ENCODE data around the gene OTULIN.

The OTULIN gene

GRCh38 chr5:14669415-14669814, 4.9 kb downstream of the OTULIN start:
- DNase-seq = no peak

DNA sequence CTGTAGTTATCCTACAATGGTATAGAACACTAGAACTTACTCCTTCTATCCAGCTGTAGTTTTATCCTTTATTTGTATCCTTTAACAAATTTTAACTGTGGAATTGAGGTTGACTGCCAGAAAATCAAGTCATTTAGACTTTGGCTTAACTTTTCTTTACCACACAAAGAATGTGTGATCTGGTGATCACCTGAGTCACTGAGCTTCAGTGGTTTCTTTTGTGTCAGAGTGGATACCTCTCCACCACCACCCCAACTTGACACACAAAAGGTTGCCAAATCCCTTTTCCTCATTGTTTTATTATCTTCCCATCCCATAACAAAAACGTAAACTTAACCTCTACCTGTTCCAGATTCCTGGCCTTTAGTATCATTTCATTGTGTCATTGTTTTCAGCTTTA, 5.5 kb downstream of the OTULIN start:
- DNase-seq = no peak

DNA sequence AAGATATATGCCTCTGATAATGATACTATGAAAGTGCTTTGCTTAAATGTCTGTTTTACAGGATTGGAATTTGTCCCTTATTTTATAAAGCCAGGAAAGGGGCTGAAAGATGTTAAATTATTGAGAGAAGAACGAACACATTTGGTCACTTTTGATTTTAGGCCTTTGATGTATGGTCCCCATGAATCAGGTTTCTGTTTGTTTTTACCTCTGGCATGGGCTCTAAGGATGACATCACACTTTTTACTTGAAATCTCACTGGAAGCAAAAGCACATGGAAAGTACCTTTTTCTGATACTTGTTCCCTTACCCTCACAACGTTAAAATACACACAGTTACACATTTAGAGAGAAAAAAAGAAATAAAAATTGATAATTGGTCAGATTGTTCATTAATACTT, 6.9 kb downstream of the OTULIN start:
- DNase-seq = no peak

GRCh38 chr5:14672082-14672481, 7.6 kb downstream of the OTULIN start:
- DNase-seq = no peak

- DNase-seq = no peak
These were observed 8.2 kb downstream of the OTULIN start for GRCh38 chr5:14672484-14673394.

- no peak for DNase-seq
These were observed 8.9 kb downstream of the OTULIN start for GRCh38 chr5:14673443-14673842.

DNA sequence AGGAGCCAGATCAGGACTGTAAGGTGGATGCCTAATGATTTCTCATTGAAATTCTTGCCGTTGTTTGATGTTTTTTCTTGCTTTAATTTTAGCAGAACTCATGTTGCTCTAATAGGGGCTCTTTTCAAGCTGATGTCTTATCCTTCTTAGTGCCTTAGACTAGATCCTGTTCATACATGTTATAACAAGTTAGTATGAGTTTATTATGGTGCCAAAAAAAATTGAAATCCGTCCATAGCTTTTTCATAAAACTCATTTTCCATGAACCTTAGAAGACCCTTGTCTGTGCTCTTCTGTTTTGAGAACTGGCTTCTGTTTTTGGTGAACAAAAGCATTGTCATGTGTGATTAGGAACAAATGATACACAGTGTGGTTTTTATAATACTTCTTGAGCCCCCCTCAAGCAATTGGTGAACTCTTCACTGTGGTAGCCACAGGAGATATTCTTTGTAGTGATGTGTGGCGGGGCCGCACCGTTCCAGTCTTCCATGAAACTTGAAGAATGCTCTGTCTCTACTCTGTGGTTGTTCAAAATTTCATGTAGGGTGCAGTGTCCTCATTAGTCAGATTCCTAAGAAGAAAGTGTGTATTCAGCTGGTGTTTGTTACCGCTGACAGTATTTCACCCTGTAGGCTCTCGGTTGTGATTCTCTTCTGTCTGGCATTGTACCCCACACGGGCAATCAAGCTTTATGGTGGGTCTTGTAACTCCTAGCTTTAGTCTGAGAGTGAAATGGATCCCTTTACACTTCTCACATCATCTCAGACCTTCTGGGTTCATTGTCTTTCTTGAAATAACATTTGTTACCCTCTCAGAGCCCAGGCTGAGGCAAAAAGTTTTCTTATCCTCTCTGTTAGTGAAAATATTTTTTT, 10.7 kb downstream of the OTULIN start:
- DNase-seq = no peak

DNA sequence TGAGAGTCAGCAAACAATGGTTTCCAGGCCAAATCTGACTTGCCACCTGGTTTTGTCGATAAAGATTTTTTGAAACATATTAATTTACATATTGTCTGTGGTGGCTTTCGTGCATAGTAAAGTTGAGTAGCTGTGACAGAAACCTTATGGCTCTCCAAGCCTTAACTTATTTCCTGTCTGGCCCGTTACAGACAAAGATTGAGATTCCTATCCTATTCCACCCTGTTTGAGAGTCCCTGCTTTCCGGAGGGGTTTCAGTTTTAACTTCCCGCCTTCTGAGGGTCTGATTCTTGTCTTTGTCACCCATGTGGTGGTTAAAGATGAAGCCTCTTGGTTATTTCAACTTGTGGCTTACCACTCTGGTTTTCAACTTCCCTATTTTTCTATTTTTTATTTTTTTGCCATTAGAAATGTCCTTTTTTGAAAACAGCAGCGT, 11.4 kb downstream of the OTULIN start:
- no peak for DNase-seq

GRCh38 chr5:14676320-14676719, 11.8 kb downstream of the OTULIN start:
- no peak for DNase-seq

- no peak for DNase-seq
These were observed 14.3 kb downstream of the OTULIN start for GRCh38 chr5:14678773-14679334.

- DNase-seq = no peak
These were observed 15.1 kb downstream of the OTULIN start for GRCh38 chr5:14679595-14679994.

- no peak for DNase-seq
These were observed 16.8 kb downstream of the OTULIN start for GRCh38 chr5:14681236-14681752.

DNA sequence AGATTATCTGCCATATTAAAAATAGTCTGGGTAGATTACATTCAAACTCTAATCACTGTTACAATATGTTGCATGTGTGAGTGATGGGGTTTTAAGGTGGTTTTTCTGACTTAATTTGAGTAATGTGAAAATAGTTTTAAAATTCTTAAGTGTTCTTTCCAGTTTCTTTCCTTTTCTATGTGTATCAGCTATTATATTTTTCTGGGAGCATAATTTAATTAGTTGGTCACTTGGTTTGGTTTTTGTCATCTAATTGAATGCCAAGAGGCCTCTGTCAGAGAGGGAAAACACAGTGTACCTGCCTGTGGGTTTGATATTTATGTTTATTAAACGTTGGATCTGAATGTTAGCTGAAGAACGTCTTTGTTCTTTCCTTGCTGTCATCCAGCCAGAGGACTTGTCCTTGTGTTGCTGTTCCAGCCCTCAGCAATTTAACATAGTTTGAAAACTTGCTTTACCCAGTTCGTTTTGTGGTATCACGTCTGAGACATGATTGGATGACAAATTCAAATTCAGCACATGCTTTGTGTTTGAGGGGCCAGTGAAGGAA, 19.5 kb downstream of the OTULIN start:
- DNase-seq = no peak

DNA sequence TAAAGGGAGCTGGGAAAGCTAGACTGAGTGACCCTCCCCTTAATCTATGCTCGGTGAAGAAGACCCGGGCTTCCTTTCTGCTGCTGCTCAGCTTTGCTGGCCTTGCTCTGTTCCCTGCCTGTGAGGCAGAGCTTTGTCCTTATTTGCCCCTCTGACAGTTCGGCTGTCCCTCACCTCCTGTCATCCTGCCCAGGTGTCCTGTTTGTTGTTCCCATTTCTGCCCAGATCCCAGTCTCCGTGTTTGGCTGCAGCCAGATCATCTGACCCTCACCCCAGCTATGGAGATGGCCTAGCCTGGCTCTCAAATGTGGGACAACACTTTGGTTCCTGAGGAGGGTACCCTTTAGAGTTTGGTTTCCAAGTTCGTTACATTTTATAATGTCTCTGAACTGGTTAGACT, 20.2 kb downstream of the OTULIN start:
- DNase-seq = no peak

DNA sequence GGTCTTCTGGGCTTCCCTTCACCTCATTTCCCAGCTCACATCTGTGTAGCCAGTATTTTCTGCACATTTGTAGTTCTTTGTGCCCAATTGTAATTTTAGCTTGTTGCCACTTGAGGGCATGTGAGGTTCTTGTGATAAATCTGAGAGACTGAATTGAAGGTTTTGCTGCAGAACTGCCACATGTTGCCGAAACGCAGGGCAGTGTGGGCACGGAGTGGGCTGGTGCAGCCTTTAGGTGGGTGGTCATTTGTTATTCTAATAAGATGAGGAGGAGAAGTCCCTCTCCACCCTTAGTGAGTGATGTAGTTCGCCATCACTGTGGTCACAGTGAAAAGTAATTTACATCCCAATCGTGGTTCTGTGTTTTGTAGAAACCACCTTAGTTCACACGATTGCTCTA, 21.2 kb downstream of the OTULIN start:
- no peak for DNase-seq

DNA sequence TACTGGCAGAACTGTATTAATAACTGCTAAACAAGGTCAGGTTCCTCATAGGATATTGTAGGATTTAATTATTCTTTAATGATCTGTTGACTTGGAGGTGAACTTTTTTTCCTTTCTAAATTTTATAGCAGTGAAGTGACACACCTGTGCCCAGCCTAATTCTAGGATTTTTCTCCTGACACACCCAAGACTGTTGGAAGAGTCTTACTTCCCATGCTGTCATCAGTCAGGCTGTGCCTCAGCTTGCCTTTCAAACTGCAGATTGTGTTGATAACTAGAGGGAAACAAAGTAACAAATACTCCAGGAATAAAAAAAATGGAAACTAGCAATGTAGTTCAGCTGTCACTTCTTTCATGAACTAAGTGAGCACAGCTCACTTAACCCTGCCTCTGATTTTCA, 22.0 kb downstream of the OTULIN start:
- no peak for DNase-seq

- no peak for DNase-seq
These were observed 22.6 kb downstream of the OTULIN start for GRCh38 chr5:14687023-14687665.

DNA sequence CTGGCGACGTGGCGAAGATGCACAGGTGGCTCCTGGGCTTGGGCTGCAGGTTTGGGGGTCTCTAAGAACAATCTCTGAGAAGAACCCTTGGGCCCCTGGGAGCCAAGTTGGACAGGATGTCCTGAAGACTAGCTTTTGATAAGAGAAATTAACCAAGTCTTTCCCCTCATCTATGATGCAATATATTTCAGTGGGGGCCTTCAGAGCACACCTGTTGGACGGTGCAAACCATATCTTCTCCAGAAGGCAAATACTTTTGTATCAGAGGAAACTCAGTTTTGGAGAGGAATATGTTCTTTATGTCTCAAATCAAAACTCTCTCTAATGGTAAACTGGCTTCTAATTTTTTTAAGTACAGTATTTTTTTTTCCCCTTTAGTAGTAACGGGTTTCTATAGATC, 28.6 kb downstream of the OTULIN start:
- no peak for DNase-seq

DNA sequence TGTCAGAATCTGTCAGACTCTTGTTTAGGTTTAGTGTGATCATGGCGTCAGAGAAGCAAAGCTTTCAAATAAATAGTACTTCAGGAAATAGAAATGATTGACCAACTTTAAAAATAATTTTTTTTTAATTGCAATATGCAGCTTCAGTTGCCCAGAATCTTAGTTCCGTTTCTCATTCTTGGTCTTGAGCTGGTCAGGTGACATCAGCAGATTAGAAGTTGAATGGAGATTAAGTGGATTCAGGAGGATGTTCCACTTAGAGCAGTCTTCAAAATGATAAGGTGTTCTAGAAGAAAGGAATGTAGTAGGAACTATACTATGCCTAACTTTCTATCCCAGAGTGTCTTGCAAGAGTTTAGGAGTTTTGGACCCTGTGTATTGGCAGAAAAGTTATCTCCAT, 30.6 kb downstream of the OTULIN start:
- no peak for DNase-seq

- DNase-seq = no peak
These were observed 31.5 kb downstream of the OTULIN start for GRCh38 chr5:14696057-14696456.

- DNase-seq = no peak
These were observed 32.3 kb downstream of the OTULIN start for GRCh38 chr5:14696851-14697250.

- no peak for DNase-seq
These were observed 34.0 kb downstream of the OTULIN start for GRCh38 chr5:14698495-14698894.
